ENCODE results near the gene ELFN1.

Gene ELFN1

DNA sequence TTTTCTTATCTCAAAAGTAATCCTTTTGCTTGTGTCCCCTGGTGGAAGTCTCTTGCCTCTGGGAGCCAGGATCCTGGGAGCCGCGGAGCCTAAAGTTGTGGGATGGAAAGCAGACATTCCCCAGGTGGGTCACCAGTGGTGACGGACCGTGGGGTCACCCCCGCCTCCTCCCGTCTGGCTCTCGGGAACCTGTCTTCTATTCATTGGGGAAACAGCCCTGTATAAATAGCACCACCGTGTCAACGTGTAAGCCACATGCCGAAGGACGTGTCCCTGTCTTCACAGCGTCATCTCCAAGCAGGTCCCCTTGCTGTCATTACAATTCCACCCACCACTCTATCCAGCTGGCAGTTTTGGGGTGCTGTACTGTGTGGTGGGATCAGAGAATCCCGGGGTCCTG is 87.5 kb downstream of the ELFN1 start:
- ChIA-PET POLR2A (no interaction called here), CTCF (no interaction called here)
- DNase-seq (ENCODE audit: low read depth, low spot score), result no peak
- TF ChIP-seq, protein P1, sequence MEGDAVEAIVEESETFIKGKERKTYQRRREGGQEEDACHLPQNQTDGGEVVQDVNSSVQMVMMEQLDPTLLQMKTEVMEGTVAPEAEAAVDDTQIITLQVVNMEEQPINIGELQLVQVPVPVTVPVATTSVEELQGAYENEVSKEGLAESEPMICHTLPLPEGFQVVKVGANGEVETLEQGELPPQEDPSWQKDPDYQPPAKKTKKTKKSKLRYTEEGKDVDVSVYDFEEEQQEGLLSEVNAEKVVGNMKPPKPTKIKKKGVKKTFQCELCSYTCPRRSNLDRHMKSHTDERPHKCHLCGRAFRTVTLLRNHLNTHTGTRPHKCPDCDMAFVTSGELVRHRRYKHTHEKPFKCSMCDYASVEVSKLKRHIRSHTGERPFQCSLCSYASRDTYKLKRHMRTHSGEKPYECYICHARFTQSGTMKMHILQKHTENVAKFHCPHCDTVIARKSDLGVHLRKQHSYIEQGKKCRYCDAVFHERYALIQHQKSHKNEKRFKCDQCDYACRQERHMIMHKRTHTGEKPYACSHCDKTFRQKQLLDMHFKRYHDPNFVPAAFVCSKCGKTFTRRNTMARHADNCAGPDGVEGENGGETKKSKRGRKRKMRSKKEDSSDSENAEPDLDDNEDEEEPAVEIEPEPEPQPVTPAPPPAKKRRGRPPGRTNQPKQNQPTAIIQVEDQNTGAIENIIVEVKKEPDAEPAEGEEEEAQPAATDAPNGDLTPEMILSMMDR (IDR thresholded peaks at IDR 0.05; ENCODE audit: insufficient read depth, low read length, missing control alignments), result no peak
- H3K4me3 ChIP-seq (ENCODE audit: low read depth, low read length), result no peak overlapping the region

GRCh38 chr7:1758028-1758858 is 88.2 kb downstream of the ELFN1 start:
- CTCF ChIA-PET, result interaction anchor here (0.6 to 1.2 kb wide), 2 partner anchors 15 to 179 kb away, joined by 4 read pairs; no protein-coding TSS in a partner anchor
- no peak for DNase-seq (ENCODE audit: low read depth, low spot score)
- TF ChIP-seq, protein P1 (IDR thresholded peaks at IDR 0.05; ENCODE audit: insufficient read depth, low read length, missing control alignments), result peak; percentile 59
- POLR2A ChIA-PET, result no interaction called here
- H3K4me3 ChIP-seq (ENCODE audit: low read depth, low read length), result no peak overlapping the region

DNA sequence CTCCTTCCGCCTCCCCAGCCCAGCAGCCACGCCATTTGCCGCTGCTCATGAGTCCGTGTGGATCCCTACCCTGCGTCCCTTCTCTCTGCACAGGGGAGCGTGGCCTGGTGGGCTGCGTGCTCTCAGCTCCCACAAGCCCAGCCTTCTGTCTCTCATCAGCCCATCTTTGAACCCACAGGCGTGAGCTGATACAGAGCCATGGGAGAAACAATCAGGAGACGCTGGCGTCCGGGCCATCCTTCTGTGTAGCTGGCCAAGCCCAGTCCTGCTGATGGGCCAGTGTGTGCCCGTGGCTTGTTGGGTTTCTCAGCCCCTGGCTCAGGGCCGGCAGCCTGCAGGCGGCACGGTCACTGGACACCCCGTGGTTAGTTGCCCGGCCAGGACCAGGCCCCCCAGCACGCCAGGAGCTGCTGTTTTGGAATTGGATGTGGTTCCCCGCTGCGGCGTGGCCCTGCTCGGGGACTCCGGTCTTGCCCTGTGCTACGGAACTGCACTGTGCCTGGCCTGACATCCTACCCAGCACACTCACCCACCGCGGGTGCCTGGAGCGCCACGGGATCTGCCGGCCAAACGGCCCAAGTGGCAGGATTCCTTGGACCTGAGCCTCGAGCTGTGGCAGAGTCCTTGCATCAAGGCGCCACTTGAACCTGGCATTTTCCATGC is 88.9 kb downstream of the ELFN1 start:
- TF ChIP-seq, protein P1 (IDR thresholded peaks at IDR 0.05; ENCODE audit: insufficient read depth, low read length, missing control alignments), result no peak
- CTCF ChIA-PET, result interaction anchor here (0.6 to 1.2 kb wide), 2 partner anchors 15 to 180 kb away, joined by 4 read pairs; no protein-coding TSS in a partner anchor
- H3K4me3 ChIP-seq (ENCODE audit: low read depth, low read length), result no peak overlapping the region
- POLR2A ChIA-PET, result no interaction called here
- no peak for DNase-seq (ENCODE audit: low read depth, low spot score)

GRCh38 chr7:1761097-1761496 is 91.0 kb downstream of the ELFN1 start:
- TF ChIP-seq, protein P1 (IDR thresholded peaks at IDR 0.05; ENCODE audit: insufficient read depth, low read length, missing control alignments), result no peak
- H3K4me3 ChIP-seq (ENCODE audit: low read depth, low read length), result no peak overlapping the region
- no peak for DNase-seq (ENCODE audit: low read depth, low spot score)
- CTCF ChIA-PET, result no interaction called here
- POLR2A ChIA-PET, result no interaction called here

DNA sequence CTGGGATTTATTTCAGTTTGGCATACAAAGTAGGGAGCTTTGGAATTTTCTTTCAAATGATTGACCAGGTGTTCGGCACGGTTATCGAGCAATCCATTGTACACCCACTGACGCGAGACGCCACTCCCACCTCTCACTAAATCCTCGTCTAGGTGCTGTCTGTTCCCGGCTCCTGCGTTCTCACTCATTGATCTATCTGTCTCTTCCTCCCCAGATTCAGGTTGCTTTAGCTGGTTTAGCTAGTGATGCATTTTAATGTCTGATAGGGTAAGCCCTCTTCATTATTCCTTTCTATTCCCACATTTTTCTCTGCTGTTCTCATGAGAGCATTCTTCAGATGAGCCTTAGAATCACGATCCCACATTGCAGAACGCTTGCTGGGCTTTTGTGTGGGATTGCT is 91.7 kb downstream of the ELFN1 start:
- ChIA-PET POLR2A (no interaction called here), CTCF (no interaction called here)
- TF ChIP-seq, protein P1 (IDR thresholded peaks at IDR 0.05; ENCODE audit: insufficient read depth, low read length, missing control alignments), result no peak
- H3K4me3 ChIP-seq (ENCODE audit: low read depth, low read length), result no peak overlapping the region
- DNase-seq (ENCODE audit: low read depth, low spot score), result no peak

DNA sequence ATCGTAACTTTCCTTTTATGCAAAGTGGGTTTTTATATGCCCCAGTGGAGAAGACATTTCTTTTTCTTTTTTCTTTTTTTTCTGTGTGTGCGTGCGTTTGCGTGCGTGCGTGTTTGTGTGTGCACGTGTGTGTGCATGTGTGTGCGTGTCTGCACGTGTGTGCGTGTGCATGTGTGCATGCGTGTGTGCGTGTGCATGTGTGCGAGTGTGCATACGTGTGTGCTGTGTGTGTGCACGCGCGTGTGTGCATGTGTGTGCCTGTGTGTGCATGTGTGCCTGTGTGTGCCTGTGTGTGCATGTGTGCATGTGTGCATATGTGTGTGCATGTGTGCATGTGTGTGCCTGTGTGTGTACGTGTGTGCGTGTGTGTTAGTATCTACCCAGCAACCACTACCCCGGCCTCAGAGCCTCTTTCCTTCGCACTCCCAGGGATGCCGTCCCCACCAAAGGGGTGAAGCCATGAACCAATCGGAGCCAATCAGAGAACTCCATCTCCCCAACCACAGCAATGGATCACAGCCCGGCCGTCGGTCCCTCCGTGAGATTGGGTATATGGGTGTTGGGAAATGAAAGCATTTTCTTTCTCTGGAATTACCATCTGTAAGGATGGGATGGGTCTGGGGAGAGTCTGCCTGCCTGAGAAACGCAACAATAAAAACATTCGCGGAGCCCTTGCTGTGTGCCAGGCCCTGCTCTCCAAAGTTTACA is 92.3 kb downstream of the ELFN1 start:
- ChIA-PET CTCF (no interaction called here), POLR2A (no interaction called here)
- TF ChIP-seq, protein P1 (IDR thresholded peaks at IDR 0.05; ENCODE audit: insufficient read depth, low read length, missing control alignments), result no peak
- DNase-seq (ENCODE audit: low read depth, low spot score), result no peak
- no peak overlapping the region for H3K4me3 ChIP-seq (ENCODE audit: low read depth, low read length)
